ENCODE measurements around the gene TOMM20L. TPM values are rescaled to one million over a fixed set of nuclear protein-coding genes. Genes with fewer than 3 reads are reported as not detected.

TOMM20L gene
- total RNA-seq = 1 to 10 TPM in 1 of 4 donors, not detected in 3; 2.6 TPM

DNA sequence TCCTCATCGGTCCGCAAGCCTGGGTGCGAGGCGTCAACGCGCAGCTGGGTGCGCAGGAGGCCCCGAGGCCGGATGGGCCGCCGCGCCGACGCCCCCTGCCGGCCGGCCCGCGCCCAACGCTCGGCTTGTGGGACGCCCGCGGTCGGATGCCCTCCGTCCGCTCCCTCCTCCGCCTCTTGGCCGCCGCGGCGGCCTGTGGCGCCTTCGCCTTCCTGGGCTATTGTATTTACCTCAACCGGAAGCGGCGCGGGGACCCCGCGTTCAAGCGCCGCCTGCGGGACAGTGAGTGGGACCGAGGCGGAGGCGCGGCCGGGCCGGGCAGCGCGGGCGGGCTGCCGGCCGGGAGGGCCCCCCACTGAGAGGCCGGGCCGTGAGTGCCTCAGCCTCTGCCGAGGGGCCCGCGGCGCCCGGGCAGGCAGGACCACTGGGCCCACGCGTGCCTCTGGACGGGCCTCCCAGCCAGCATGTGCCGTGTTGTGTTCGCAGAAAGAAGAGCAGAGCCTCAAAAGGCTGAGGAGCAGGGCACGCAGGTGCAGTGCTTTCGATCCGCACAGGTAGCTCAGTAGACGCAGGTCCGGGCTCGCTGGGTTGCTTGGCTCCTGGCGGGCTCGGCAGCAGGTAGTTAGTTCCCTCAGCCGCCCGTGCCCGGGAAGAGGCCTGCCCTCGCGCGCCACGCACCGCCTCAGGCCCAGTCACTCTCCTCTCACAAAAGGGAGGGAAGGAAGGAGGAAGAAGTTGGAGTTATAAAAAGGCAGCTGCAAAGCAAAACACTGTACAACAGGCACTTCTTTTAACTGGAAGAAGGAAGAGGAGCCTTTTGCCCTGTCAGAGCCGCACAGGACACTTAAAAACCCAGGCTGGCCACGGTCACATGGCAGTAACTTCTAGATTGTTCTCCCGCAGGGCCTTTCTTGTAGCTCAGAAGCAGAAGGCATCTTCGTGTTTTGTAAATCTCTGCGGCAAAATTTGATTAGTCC is at the start of gene TOMM20L:
TSS of gene TOMM20L (plus strand) at position 119 of the 977 bp plus-strand sequence. CDS start at position 147, 28 bp downstream.
- TF ChIP-seq, protein P1, sequence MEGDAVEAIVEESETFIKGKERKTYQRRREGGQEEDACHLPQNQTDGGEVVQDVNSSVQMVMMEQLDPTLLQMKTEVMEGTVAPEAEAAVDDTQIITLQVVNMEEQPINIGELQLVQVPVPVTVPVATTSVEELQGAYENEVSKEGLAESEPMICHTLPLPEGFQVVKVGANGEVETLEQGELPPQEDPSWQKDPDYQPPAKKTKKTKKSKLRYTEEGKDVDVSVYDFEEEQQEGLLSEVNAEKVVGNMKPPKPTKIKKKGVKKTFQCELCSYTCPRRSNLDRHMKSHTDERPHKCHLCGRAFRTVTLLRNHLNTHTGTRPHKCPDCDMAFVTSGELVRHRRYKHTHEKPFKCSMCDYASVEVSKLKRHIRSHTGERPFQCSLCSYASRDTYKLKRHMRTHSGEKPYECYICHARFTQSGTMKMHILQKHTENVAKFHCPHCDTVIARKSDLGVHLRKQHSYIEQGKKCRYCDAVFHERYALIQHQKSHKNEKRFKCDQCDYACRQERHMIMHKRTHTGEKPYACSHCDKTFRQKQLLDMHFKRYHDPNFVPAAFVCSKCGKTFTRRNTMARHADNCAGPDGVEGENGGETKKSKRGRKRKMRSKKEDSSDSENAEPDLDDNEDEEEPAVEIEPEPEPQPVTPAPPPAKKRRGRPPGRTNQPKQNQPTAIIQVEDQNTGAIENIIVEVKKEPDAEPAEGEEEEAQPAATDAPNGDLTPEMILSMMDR (IDR thresholded peaks at IDR 0.05; ENCODE audit: low read depth) = no peak

DNA sequence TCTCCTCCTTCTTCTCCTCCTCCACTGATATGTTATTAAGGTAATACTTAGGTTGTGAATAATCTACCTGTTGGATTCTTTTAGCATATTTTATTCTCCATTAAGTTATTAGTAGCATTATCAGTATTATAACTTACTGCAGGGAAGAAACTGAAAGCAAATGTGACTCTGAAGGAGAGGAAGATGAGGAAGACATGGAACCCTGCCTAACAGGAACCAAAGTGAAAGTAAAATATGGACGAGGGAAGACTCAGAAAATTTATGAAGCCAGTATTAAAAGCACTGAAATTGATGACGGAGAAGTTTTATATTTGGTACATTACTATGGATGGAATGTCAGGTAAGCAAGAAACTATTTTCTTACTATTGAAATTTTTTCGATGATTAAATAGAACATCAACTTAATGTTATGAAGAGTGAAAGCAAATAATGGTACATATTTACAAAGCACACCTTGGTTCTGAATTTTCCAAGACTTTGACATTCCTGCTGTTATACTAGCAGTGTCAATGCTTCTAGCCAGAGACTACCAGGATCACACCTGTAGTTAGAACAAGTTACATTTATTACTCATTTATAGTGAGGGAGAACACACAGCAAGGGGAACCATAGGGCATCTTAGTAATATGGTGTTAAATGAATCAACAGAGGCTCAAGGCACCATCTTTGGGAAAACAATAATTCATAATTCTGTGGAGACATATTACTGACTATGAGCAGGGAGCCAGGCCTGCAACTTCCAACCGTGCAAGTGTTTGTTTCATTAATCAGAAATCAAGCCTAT is 42.0 kb upstream of the TOMM20L start:
- TF ChIP-seq, protein P1 (IDR thresholded peaks at IDR 0.05; ENCODE audit: low read depth) = no peak

DNA sequence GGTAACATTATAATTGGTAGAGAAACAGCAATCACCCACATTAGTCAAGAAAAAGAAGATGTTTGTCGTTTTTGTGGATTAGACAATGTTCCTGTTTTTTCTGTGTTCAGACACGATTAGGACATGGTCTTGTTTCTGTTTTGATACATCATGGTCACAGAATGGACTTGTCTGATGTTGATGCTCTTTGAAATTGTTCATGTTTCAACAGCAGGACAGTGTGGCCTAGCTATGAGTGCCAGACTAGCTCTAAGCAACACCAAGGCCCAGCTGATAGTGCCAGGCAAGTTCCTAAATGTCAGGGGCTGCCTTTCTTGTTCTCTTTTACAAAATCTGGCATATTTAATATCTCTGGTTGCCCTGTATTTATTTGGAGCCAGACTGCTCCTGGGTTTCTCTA is 40.9 kb upstream of the TOMM20L start:
- TF ChIP-seq, protein P1 (IDR thresholded peaks at IDR 0.05; ENCODE audit: low read depth) = no peak

DNA sequence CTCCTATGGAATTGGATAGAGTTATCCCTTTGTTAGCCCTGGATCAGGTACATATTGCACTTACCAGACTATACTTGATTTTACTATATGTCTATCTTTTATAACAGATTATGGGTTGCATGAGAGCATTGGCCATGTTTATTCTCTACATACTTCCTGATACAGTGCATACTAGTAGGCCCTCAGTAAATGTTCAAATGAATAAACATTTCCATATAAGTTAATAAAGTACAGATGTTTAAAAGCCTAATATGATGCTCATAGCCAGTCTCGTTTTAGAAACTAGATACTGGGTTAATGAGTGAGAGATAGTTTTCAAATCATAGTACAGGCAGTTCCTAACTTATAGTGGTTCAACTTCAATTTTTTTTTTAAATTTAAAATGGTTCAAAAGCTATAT is 39.5 kb upstream of the TOMM20L start:
- TF ChIP-seq, protein P1 (IDR thresholded peaks at IDR 0.05; ENCODE audit: low read depth) = no peak

DNA sequence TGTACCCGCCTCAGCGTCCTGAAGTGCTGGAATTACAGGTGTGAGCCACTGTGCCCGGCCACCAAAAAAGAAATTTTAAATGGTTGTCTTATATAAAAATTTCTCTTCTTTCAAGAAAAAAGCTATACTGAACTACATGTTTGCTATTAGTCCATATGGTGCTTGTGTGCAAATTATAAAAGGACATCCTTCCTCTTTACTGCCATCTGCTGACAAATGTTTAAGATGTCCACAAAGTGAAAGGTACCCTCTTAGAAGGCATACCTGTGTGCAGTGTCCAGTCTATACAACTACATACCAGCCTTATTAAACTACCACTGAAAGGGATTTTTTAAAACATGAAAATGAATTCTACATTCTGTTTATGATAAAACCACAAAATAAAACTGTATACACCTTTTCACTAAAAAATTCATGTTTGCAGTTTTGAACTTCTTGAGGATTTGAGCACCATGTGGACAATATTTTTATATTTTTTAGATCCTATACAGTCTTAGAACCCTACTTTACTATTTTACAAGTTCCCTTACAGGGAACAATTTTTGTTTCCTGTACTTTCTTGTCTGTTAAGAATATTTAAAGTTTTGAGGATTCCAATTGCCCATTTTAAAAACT is 32.8 kb upstream of the TOMM20L start:
- TF ChIP-seq, protein P1 (IDR thresholded peaks at IDR 0.05; ENCODE audit: low read depth) = no peak

- TF ChIP-seq, protein P1 (IDR thresholded peaks at IDR 0.05; ENCODE audit: low read depth) = no peak
These were observed 31.4 kb upstream of the TOMM20L start for GRCh38 chr14:58364316-58364715.

All from subcutaneous adipose tissue (tissue), 4 donors.